Measurements from ENCODE around the gene PALLD. TPM values are rescaled to one million over a fixed set of nuclear protein-coding genes. Genes with fewer than 3 reads are reported as not detected.
"Not testable (repeated sequence)": the region's sequence is repeated elsewhere in the genome, so short reads cannot be mapped to it uniquely, and the experiment has no call there.

The PALLD gene
- total RNA-seq, 4 donors from 2014 or later = 1,903 to 3,507 (median 2,130) TPM

DNA sequence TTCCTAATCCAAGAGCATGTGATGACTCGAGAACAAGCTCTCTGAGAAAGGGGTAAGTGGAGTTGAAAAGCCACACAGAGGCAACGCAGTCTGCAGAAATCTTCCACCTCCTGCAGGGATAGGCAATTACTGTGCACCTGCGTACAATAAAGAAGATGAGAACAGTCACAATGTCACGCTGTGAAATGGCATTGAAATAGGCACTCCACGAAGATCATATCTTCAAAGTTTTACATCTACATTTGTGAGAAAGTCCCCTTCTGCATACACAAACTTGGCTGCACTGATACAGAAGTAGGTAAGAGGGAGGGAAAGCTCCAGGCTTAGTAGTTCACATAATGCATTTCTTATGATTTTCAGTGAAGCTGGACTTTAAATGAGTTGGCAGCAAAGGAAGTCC, 43.7 kb upstream of the PALLD start:
- TF ChIP-seq POLR2AphosphoS5 (IDR thresholded peaks at IDR 0.05) (no peak), CTCF (IDR thresholded peaks at IDR 0.05) (no peak), EP300 (IDR thresholded peaks at IDR 0.05) (no peak), POLR2A (IDR thresholded peaks at IDR 0.05; ENCODE audit: low read depth) (no peak)
- Histone ChIP-seq H3K4me3 (no peak overlapping the region), H3K9me3 (no peaks in the 10 kb centered on the region), H3K27me3 (no peaks in the 10 kb centered on the region), H3K27ac (replicated peaks in 1 of 4) (no peak overlapping the region), H3K36me3 (peaks cover 0 to 25% (median 6%) of the 10 kb centered on the region in 4 donors), H3K4me1 (no peaks in the 10 kb centered on the region)
- intact Hi-C loops (cut with DNase I) = no loop called here
- no peak for DNase-seq (ENCODE audit: extremely low spot score)
- WGBS = 94% methylated on average over 5 of the region's 5 CpGs

DNA sequence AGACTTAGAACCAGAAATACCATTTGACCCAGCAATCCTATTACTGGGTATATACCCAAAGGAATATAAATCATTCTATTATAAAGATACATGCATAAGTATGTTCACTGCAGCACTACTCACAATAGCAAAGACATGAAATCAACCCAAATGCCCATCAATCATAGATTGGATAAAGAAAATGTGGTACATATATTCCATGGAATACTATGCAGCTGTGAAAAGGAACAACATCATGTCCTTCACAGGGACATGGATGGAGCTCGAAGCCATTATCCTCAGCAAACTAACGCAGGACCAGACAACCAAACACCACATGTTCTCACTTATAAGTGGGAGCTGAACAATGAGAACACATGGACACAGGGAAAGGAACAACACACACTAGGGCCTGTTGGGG, 38.6 kb upstream of the PALLD start:
- intact Hi-C loops (cut with DNase I) = not testable (repeated sequence)

DNA sequence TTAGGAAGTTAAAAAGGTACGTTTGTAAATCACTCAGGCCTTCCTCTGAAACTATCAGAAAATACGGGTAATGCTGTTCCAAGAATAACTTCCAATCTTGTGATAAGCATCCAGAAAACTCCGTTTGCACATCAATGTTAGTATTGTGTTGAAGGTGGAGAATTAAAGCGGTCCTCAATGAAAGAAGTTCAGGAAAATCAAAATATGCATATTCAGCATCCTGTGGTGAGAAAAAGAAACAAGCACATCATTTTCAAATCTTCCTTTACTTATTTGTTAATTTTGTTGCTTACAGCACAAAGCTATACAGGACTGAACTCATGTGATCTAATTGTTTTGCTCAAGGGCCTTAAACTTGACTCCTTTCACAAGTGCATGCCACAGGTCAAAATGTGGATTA, 35.0 kb upstream of the PALLD start:
- H3K36me3 ChIP-seq = peaks cover 0 to 17% (median 6%) of the 10 kb centered on the region in 4 donors
- no peak overlapping the region for H3K27ac ChIP-seq (replicated peaks in 1 of 4)
- H3K4me1 ChIP-seq = peaks cover 0 to 8% (median 7%) of the 10 kb centered on the region in 4 donors
- WGBS = 86% methylated on average over 4 of the region's 4 CpGs
- no peak for TF ChIP-seq CTCF (IDR thresholded peaks at IDR 0.05)
- TF ChIP-seq EP300 (IDR thresholded peaks at IDR 0.05) = no peak
- no peak for TF ChIP-seq POLR2AphosphoS5 (IDR thresholded peaks at IDR 0.05)
- no peak for TF ChIP-seq POLR2A (IDR thresholded peaks at IDR 0.05; ENCODE audit: low read depth)
- DNase-seq (ENCODE audit: extremely low spot score) = no peak
- H3K27me3 ChIP-seq = no peaks in the 10 kb centered on the region
- intact Hi-C loops (cut with DNase I) = no loop called here
- H3K4me3 ChIP-seq = no peak overlapping the region
- H3K9me3 ChIP-seq = no peaks in the 10 kb centered on the region

More for the DNA sequence above, 38.6 kb upstream of the PALLD start:
- 100% methylated on average over 2 of the region's 2 CpGs for WGBS
- H3K9me3 ChIP-seq; DNase-seq (ENCODE audit: extremely low spot score); H3K27me3 ChIP-seq; H3K27ac ChIP-seq (replicated peaks in 1 of 4); H3K4me3 ChIP-seq; H3K4me1 ChIP-seq: not testable (repeated sequence)
- H3K36me3 ChIP-seq = peaks cover 0 to 25% (median 9%) of the 10 kb centered on the region in 4 donors

- peaks cover 7 to 36% (median 20%) of the 10 kb centered on the region in 4 donors for H3K36me3 ChIP-seq
- no peak for DNase-seq (ENCODE audit: extremely low spot score)
- 91% methylated on average over 2 of the region's 2 CpGs for WGBS
- no peaks in the 10 kb centered on the region for H3K27me3 ChIP-seq
- intact Hi-C loops (cut with DNase I) = no loop called here
- no peak overlapping the region for H3K4me3 ChIP-seq
- no peak overlapping the region for H3K27ac ChIP-seq (replicated peaks in 1 of 4)
- no peaks in the 10 kb centered on the region for H3K9me3 ChIP-seq
- no peak for TF ChIP-seq EP300 (IDR thresholded peaks at IDR 0.05)
- TF ChIP-seq POLR2AphosphoS5 (IDR thresholded peaks at IDR 0.05) = no peak
- no peak for TF ChIP-seq CTCF (IDR thresholded peaks at IDR 0.05)
- TF ChIP-seq POLR2A (IDR thresholded peaks at IDR 0.05; ENCODE audit: low read depth) = no peak
- H3K4me1 ChIP-seq = no peaks in the 10 kb centered on the region
Observed at GRCh38 chr4:168472920-168473319, 23.9 kb upstream of the PALLD start.

DNA sequence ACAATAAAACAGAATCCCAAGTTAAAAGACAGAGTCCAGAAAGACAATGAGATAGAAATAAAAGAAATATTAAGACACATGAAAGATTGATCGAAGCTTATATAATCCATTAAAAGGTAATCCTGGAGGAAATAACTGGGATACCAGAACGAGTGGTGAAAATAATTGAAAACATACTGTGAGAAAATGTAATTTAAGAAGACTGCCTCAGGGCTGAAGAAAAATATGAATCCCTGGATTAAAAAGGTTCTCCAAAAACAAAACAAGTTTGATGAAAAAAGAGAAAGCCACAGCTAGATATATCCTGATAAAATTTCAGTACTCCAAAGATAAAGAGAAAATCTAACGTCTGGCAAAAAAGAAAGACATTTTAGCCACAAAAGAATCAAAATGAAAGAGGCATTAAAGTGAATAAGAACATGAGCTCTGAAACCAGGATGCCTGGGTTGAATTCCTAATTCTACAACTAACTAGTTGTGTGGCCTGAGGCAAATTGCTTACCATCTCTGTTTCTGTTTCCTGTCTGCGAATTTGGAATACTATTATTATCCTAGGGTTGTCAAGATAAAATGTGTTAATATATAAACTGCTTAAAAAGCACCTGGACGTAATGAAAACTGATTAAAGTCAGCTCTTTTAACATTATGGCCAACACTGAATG, 22.1 kb upstream of the PALLD start:
- Histone ChIP-seq H3K4me1 (peaks cover 0 to 7% (median 3%) of the 10 kb centered on the region in 4 donors), H3K27me3 (no peaks in the 10 kb centered on the region), H3K9me3 (no peaks in the 10 kb centered on the region), H3K27ac (replicated peaks in 1 of 4) (no peak overlapping the region), H3K4me3 (no peak overlapping the region), H3K36me3 (peaks cover 7 to 31% (median 17%) of the 10 kb centered on the region in 4 donors)
- intact Hi-C loops (cut with DNase I) = no loop called here
- DNase-seq (ENCODE audit: extremely low spot score) = no peak
- TF ChIP-seq POLR2AphosphoS5 (IDR thresholded peaks at IDR 0.05) = no peak
- 71% methylated on average over 5 of the region's 5 CpGs for WGBS

- Histone ChIP-seq H3K36me3 (peaks cover under 1 to 21% (median 10%) of the 10 kb centered on the region in 4 donors), H3K9me3 (no peaks in the 10 kb centered on the region), H3K4me3 (no peak overlapping the region), H3K27me3 (no peaks in the 10 kb centered on the region), H3K27ac (replicated peaks in 1 of 4) (no peak overlapping the region), H3K4me1 (peaks cover 0 to 7% (median 3%) of the 10 kb centered on the region in 4 donors)
- intact Hi-C loops (cut with DNase I) = no loop called here
- 93% methylated on average over 2 of the region's 2 CpGs for WGBS
- TF ChIP-seq POLR2A (IDR thresholded peaks at IDR 0.05; ENCODE audit: low read depth) (no peak), EP300 (IDR thresholded peaks at IDR 0.05) (no peak), POLR2AphosphoS5 (IDR thresholded peaks at IDR 0.05) (no peak), CTCF (IDR thresholded peaks at IDR 0.05) (no peak)
- DNase-seq (ENCODE audit: extremely low spot score) = no peak
Observed at GRCh38 chr4:168475745-168476144, 21.1 kb upstream of the PALLD start.
